Activated effector memory CD4-positive, alpha-beta T cell treated with anti-CD3 and anti-CD28 coated beads, Interleukin-2, amount 50 U/mL, for 16 hours (primary cell): ENCODE data around the gene IKBKE.

Experiments
- DNase-seq: peaks from one replicate; pipeline ENCODE4 v3.0.0-alpha.2; 2020

The IKBKE gene

GRCh38 chr1:206498685-206499084 is 28.4 kb downstream of the IKBKE start:
- DNase-seq, result no peak

GRCh38 chr1:206500046-206500445 is 29.8 kb downstream of the IKBKE start:
- no peak for DNase-seq

- DNase-seq, result no peak
Observed at GRCh38 chr1:206501881-206502280, 31.6 kb downstream of the IKBKE start.

- no peak for DNase-seq
Observed at GRCh38 chr1:206502403-206502802, 32.1 kb downstream of the IKBKE start.

- no peak for DNase-seq
Observed at GRCh38 chr1:206502812-206503211, 32.5 kb downstream of the IKBKE start.

GRCh38 chr1:206503591-206504362 is 33.5 kb downstream of the IKBKE start:
- peak; percentile 72 for DNase-seq

GRCh38 chr1:206504363-206504713 is 34.1 kb downstream of the IKBKE start:
- no peak for DNase-seq

GRCh38 chr1:206505702-206506355 is 35.6 kb downstream of the IKBKE start:
- DNase-seq, result no peak

- DNase-seq, result peak; percentile 69
Observed at GRCh38 chr1:206506405-206507283, 36.4 kb downstream of the IKBKE start.

GRCh38 chr1:206507284-206508129 is 37.2 kb downstream of the IKBKE start, which contains the start of gene RASSF5:
RASSF5 (plus strand) TSS chr1:206507531; CDS start chr1:206507603, 72 bp downstream.
- peak; percentile 92 for DNase-seq

GRCh38 chr1:206508130-206508889 is 38.0 kb downstream of the IKBKE start:
- no peak for DNase-seq

- DNase-seq, result no peak
Observed at GRCh38 chr1:206508956-206509355, 38.7 kb downstream of the IKBKE start.

GRCh38 chr1:206509612-206510257 is 39.5 kb downstream of the IKBKE start:
- DNase-seq, result no peak

- DNase-seq, result no peak
Observed at GRCh38 chr1:206510371-206510770, 40.1 kb downstream of the IKBKE start.

- DNase-seq, result no peak
Observed at GRCh38 chr1:206511362-206512057, 41.2 kb downstream of the IKBKE start.

- DNase-seq, result no peak
Observed at GRCh38 chr1:206512058-206512850, 42.0 kb downstream of the IKBKE start.

- DNase-seq, result no peak
Observed at GRCh38 chr1:206512851-206513180, 42.5 kb downstream of the IKBKE start.

- DNase-seq, result no peak
Observed at GRCh38 chr1:206513312-206514111, 43.2 kb downstream of the IKBKE start.

- DNase-seq, result no peak
Observed at GRCh38 chr1:206514813-206515387, 44.6 kb downstream of the IKBKE start.
